HepG2 (cell line): Measurements from ENCODE around the gene PEAK1. TPM values are rescaled to one million over a fixed set of nuclear protein-coding genes. Genes with fewer than 3 reads are reported as not detected.

ENCODE experiments used
- ARID3A ChIP-seq: IDR thresholded peaks from 2 replicates; pipeline ENCODE4 v1.6.1; 2012; ENCODE audit warnings: low read depth, low read length, improper control_type of control experiment
- ARNTL ChIP-seq: sonication (generic); formaldehyde crosslinking; IDR thresholded peaks from 2 replicates; pipeline ENCODE4 v1.4.0; 2020; ENCODE audit warnings: mild to moderate bottlenecking, missing genetic modification reagents
- CCAR2 ChIP-seq: fragments of 200-400 bp; formaldehyde crosslinking; optimal IDR thresholded peaks from 2 replicates; pipeline ENCODE3; 2018; ENCODE audit warnings: low read depth, mild to moderate bottlenecking, low read length, moderate library complexity
- CHD2 ChIP-seq: IDR thresholded peaks from 2 replicates; pipeline ENCODE4 v1.6.1; 2011; ENCODE audit warnings: low read depth, low read length, improper control_type of control experiment
- CTCF ChIP-seq: sonication (generic); formaldehyde crosslinking; IDR thresholded peaks from 2 replicates; pipeline ENCODE4 v1.5.0; 2020; ENCODE audit warnings: mild to moderate bottlenecking, missing genetic modification reagents, moderate library complexity
- FOXA1 ChIP-seq, 2 experiments: fragments of 450-650 bp in 1 of 2; sonication (generic) in 1 of 2; formaldehyde crosslinking in 1 of 2; IDR thresholded peaks; 2 replicates each; pipeline versions ENCODE4 v1.4.0 to v1.6.1; 2016 to 2020; ENCODE audit warnings: missing genetic modification reagents in 1 of 2
- IKZF4 ChIP-seq: sonication (generic); formaldehyde crosslinking; IDR thresholded peaks from 2 replicates; pipeline ENCODE4 v1.5.1; 2020; ENCODE audit warnings: borderline replicate concordance, mild to moderate bottlenecking, low read depth, missing genetic modification reagents; ENCODE audit errors: not compliant biosample characterization
- JUND ChIP-seq: sonication (generic); formaldehyde crosslinking; IDR thresholded peaks from 2 replicates; pipeline ENCODE4 v1.8.0; 2022; ENCODE audit warnings: mild to moderate bottlenecking, missing genetic modification reagents
- NCOA1 ChIP-seq: sonication (generic); formaldehyde crosslinking; IDR thresholded peaks from 2 replicates; pipeline ENCODE4 v1.9.0; 2021; ENCODE audit warnings: missing genetic modification reagents
- NCOA2 ChIP-seq: sonication (generic); formaldehyde crosslinking; IDR thresholded peaks from 2 replicates; pipeline ENCODE4 v1.8.0; 2022; ENCODE audit warnings: inconsistent platforms
- NFE2L2 ChIP-seq: fragments of 150-350 bp; IDR thresholded peaks from 2 replicates; pipeline ENCODE4 v1.6.1; 2014; ENCODE audit warnings: low read length
- PBX3 ChIP-seq: sonication (generic); formaldehyde crosslinking; IDR thresholded peaks from 2 replicates; pipeline ENCODE4 v1.8.1; 2023; ENCODE audit warnings: missing genetic modification reagents, inconsistent platforms, borderline replicate concordance
- TBL1XR1 ChIP-seq: fragments of 150-350 bp; IDR thresholded peaks from 2 replicates; pipeline ENCODE4 v1.6.1; 2014; ENCODE audit warnings: borderline replicate concordance, low read length; ENCODE audit not compliant: partially characterized antibody
- TRIM22 ChIP-seq: fragments of 450-650 bp; IDR thresholded peaks from 2 replicates; pipeline ENCODE4 v1.6.1; 2017
- ZBTB44 ChIP-seq: sonication (generic); formaldehyde crosslinking; IDR thresholded peaks from 2 replicates; pipeline ENCODE4 v1.4.0; 2020; ENCODE audit warnings: missing genetic modification reagents
- ZNF256 ChIP-seq: sonication (generic); formaldehyde crosslinking; conservative IDR thresholded peaks from 2 replicates; pipeline ENCODE4 v1.4.0; 2020; ENCODE audit warnings: missing genetic modification reagents
- ZNF460 ChIP-seq: sonication (generic); formaldehyde crosslinking; IDR thresholded peaks from 2 replicates; pipeline ENCODE4 v1.5.1; 2020; ENCODE audit warnings: missing genetic modification reagents, mild to moderate bottlenecking, borderline replicate concordance
- ZNF549 ChIP-seq: sonication (generic); formaldehyde crosslinking; IDR thresholded peaks from 2 replicates; pipeline ENCODE4 v1.5.0; 2020; ENCODE audit warnings: missing genetic modification reagents
- ZNF589 ChIP-seq: sonication (generic); formaldehyde crosslinking; conservative IDR thresholded peaks from 2 replicates; pipeline ENCODE4 v1.8.0; 2022; ENCODE audit warnings: mild to moderate bottlenecking, moderate library complexity, missing genetic modification reagents
- ZNF605 ChIP-seq: sonication (generic); formaldehyde crosslinking; IDR thresholded peaks from 2 replicates; pipeline ENCODE4 v1.8.0; 2022; ENCODE audit warnings: mild to moderate bottlenecking, missing genetic modification reagents
- ZXDC ChIP-seq: sonication (generic); formaldehyde crosslinking; IDR thresholded peaks from 2 replicates; pipeline ENCODE4 v1.5.0; 2020; ENCODE audit warnings: mild to moderate bottlenecking, missing genetic modification reagents
- polyA plus RNA-seq, 8 experiments: library from polyadenylated mRNA; depleted of rRNA in 3 of 8; stranded (reverse) in 7 of 8; unstranded in 1 of 8; fragments of >200 nt; fragmentation: Illumina TruSeq in 4 of 8; extraction: Trizol in 4 of 8; gene quantifications; 2 replicates each; pipeline versions ENCODE4 v1.2.1 to v1.2.3, GENCODE V29; 2011 to 2016; ENCODE audit warnings: low read depth in 4 of 8, missing spikeins in 1 of 8, mixed read lengths in 1 of 8; ENCODE audit not compliant: insufficient read depth in 1 of 8
- total RNA-seq, 5 experiments: library from RNA; depleted of rRNA; stranded (reverse); fragments of >200 nt; fragmentation: Illumina TruSeq; extraction: Trizol; gene quantifications; 2 replicates each; pipeline ENCODE4 v1.2.3, GENCODE V29; 2016; ENCODE audit warnings: low read depth in 1 of 5

The PEAK1 gene
- total and polyA plus RNA-seq, 2 of the 13 experiments (the other 11 are each of a cell fraction or from before 2014, with no cell fraction given), result 6.0 to 6.6 TPM

- TF ChIP-seq IKZF4 (CRISPR knock-in tag), result no peak
- TF ChIP-seq ARID3A, result peak; percentile 16; the same call in 1 of the 2 replicates
- TF ChIP-seq TBL1XR1, result no peak
- TF ChIP-seq JUND (CRISPR knock-in tag), result no peak
- TF ChIP-seq ZNF605 (CRISPR knock-in tag), result no peak
- no peak for TF ChIP-seq NCOA2 (CRISPR knock-in tag)
- TF ChIP-seq ZXDC (CRISPR knock-in tag), result no peak
- no peak for TF ChIP-seq CHD2
- TF ChIP-seq NFE2L2, result peak; percentile 55
- TF ChIP-seq ARNTL, result 0 out of 2 replicates have a peak, but pooled peaks have one; percentile 40
- no peak for TF ChIP-seq FOXA1 (IDR thresholded peaks at IDR 0.05)
- peak; percentile 67 for TF ChIP-seq FOXA1 (CRISPR knock-in tag; IDR thresholded peaks at IDR 0.05)
- TF ChIP-seq ZNF549, result no peak
- no peak for TF ChIP-seq ZNF256
- no peak for TF ChIP-seq ZBTB44
- TF ChIP-seq ZNF589 (CRISPR knock-in tag), result no peak
- TF ChIP-seq NCOA1, result no peak
- TF ChIP-seq ZNF460 (CRISPR knock-in tag), result no peak
- no peak for TF ChIP-seq CCAR2
- no peak for TF ChIP-seq CTCF (CRISPR knock-in tag)
- no peak for TF ChIP-seq TRIM22
- no peak for TF ChIP-seq PBX3 (CRISPR knock-in tag)
Measured at GRCh38 chr15:77282333-77282732, 137.6 kb downstream of the PEAK1 start (continued).
